Measurements from ENCODE around the gene GSC.
"Not testable (repeated sequence)": the region's sequence is repeated elsewhere in the genome, so short reads cannot be mapped to it uniquely, and the experiment has no call there.

Gene GSC

GRCh38 chr14:94769391-94770250 lies at the start of gene GSC:
GSC (minus strand) TSS chr14:94770113; CDS start chr14:94770015, 98 bp downstream.
- DNase-seq = no peak

DNA sequence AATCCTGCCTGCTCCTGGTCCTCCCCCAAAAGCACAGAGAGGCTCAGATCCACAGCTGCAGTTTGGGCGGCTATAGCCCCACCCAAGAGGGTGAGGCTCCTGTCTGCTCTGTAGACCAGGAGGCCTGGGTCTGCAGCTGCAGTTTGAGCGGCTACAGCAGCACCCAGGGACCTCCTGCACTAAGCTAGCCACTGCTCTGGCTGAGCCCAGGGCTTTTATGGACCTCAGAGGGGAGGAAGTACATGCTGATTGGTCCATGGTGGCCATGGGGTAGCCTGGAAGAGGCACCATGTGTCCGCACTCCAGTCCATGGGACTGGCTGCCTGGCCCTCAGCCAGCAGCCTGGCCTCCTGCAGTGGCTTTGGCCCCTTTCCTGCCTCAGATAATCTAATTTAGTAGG lies 49.6 kb upstream of the GSC start:
- no peak for DNase-seq

DNA sequence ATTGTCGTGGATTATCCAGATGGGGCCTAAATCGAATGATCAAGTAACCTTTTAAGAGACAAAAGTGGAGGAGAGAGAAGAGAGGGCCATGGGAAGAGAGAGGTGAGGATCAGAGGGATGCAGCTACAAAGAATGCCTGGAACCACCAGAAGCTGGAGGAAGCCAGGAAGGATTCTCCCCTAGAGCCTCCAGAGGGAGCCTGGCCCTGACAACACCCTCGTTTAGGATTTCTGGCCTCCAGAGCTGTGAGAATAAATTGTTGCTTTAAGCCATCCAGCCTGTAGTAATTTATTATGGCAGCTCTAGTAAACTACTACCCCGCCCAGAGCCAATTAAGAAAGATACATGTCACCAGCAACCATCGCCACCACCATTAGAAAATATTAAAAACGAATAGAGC lies 46.2 kb upstream of the GSC start:
- DNase-seq = no peak

DNA sequence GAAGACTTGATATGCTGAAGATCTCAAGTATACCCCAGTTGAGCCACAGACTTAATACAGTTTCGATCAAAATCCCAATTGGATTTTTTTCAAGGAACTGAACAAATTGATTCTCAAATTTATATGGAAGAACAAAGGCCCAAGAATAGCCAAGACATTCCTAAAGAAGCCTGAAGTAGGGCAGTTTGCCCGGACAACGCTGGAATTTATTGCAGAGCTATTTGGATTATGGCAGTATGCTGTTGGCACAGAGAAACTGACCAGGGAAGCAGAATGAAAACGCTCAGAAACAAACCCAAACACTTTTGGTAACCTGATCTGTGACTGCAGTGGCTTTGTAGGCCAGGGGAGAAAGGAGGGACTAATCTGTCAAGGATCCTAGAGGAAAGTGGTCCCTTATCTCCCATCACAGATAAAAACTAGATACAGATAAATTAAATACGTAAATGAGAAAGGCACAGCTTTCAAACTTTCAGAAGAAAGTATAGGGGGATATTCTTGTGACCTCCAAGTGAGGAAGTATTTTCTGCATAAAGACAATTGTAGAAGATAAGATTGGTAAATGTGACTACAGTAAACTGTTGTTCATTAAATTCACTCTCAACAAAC lies 35.9 kb upstream of the GSC start:
- no peak for DNase-seq

GRCh38 chr14:94801225-94801624 lies 31.3 kb upstream of the GSC start:
- no peak for DNase-seq

- DNase-seq = not testable (repeated sequence)
These were observed 30.9 kb upstream of the GSC start for GRCh38 chr14:94800764-94801163.

- no peak for DNase-seq
These were observed 28.0 kb upstream of the GSC start for GRCh38 chr14:94797887-94798286.

GRCh38 chr14:94796278-94796677 lies 26.4 kb upstream of the GSC start:
- no peak for DNase-seq

- no peak for DNase-seq
These were observed 25.5 kb upstream of the GSC start for GRCh38 chr14:94795372-94795771.

- DNase-seq = no peak
These were observed 24.0 kb upstream of the GSC start for GRCh38 chr14:94793901-94794300.

DNA sequence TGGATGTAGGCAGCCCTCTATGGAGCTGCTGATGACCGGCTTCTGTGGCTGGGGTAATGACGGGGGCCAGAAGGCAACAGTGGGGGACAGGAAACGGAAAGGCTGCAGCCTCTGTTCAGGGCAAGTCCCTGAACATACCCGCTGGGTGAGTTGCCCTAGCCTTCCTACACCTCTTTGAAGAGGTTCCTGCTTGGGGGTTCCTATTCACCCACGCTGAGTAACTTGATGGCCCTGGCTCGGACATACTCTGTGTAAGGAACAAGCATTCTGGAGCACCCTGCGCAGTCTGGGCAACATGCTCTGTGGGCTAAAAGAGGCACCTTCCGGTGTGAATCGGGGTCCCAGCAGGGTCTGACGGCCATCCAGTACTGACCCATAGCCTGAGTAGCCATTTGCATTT lies 17.7 kb upstream of the GSC start:
- DNase-seq = no peak

GRCh38 chr14:94787092-94787491 lies 17.2 kb upstream of the GSC start:
- DNase-seq = no peak

- no peak for DNase-seq
These were observed 10.9 kb upstream of the GSC start for GRCh38 chr14:94780536-94781399.

DNA sequence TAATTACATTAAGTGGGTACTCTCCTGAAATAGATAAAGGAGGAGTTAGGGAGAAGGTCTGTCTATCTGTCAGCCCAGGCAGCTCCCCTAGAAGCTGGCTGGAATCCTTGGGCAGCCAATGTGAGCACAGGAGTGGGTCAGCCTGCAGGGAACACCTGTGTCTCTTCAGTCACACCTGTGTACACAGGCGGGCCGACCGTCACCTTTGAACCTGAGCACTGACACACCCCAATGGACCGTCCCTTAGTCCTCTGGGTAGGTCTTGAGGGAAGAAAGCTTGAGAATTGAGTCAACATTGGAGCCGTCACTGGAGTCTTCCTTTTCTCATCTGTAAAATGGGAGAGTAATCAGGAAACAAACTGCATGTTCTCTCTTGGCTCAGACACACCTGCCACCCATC lies 9.8 kb upstream of the GSC start:
- DNase-seq = no peak

- DNase-seq = no peak
These were observed 5.9 kb upstream of the GSC start for GRCh38 chr14:94775871-94776210.

DNA sequence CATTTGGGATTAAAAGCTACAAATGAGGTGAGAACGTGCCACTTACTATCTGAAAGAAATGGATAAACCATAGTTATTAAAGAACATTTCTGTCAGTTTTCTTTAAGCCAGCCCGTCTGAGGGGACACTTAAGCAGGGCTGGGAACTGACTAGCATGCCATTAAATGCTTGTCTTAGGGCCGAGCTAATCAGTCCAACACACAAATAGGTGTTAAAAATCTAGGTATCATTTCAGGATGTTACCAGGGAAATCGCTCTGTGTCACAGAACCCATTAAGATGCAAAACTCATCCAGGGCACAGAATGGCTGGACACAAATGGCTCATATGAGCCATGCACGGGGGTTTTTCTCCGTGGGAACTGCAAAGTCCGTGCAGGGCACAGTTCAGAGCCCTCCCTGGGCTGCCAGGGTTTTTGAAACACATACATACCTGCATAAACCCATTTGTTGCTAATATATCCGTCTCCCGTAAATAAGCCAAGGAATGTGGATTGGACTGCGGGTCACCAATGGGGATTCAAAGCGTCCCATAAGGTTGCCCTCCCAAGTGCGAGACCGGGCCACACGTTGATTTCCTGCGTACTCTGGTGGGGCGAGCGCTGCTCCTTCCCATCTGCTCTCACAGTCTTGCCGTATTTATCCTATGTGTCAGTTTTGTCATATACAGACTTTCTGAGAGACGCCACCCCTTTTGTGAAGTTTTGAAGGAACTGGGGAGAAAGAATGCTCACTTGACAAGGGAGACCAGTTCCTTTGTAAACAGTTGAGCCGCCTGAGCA lies 5.4 kb upstream of the GSC start:
- no peak for DNase-seq

DNA sequence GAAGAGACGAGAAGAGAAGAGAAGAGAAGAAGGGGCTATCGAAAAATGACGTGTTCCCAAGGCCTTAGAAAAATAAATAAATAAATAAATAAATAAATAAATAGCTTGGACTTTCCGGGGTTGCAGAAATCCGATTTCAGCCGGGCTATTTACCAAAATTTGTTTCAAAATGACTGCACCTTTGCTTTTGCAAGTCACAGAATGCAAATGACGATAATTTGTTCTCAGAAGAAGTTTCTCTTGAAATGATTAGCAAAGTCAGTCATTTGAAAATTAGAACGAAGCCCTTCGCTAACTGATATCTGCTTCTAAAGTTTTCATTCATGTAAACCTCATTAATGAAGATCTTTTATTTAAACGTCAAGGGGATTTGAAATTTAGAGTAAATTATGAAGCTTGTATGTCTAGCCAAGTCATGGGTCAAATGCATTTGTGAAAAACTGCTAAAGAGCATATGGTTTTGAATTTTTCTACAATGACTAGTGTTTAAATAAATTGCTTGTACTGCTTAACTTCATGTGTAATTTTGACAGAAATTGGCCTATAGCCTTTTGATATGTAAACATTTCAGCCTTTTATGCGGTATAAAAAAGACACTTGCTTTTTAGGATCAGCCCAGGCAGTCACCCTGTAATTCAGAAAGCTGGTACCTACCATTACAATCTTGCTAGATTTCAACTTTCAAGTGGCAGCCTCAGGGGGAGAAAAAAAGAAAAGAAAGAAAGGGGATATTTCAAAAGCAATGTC lies 4.6 kb upstream of the GSC start:
- DNase-seq = no peak

GRCh38 chr14:94773655-94774343 lies 3.9 kb upstream of the GSC start:
- DNase-seq = no peak

DNA sequence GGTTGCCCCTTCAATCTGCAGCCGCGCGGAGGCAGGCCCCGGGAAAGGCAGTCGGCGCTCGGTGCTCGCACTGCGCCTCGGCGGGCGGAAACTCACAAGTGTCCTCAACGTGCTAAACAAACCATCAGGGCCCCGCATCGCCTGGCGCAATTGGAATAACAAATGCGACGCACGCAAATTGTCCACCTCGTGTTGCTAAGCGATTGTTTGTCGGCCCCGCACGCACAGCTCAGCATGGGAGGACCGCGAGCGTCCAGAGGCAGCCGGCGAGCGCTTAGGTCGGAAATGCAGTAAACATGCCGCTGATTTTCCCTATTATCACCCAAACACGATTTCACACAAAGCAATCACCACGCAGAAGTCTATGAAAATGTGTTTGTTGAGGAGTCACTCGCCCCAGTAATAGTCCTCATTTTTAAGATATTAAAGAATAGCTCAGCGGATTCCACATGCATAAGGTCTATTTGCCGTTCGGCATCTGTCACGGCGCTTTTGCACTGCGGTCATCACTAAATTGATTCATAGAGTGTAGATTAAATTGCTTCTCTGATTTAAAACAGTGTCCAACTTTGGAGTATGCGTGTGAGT lies 3.2 kb upstream of the GSC start:
- DNase-seq = no peak

- DNase-seq = no peak
These were observed 2.6 kb upstream of the GSC start for GRCh38 chr14:94772548-94772947.

DNA sequence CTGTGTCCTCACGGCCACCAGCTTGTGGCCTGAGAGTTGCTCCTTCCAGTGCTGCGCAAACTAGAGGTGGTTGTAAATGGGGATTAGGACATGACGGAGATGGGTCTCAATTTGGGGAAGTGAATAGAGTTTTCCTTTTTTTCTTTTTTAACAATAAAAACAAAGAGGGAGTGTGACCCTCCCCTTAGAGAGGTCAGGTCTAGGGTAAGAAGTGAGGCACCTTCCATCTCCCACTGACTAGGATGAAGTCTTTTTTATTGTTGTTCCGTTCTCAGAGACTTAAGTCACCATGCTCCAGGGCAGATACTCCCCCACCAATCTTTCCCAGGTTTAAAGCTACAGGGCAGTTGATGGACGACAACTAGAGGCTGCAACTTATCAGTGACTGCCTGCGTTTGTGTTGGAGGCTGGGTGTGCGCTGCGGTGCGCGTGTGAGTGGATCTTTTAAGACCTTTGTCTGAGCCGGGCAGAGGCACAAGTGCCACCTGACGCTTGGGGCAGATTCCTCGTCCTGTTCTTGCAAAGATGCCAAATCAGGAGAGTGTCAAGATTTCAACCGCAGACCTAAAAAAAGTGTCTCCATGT lies 2.1 kb upstream of the GSC start:
- DNase-seq = no peak
